Stimulated activated CD4-positive, alpha-beta T cell treated with anti-CD3 and anti-CD28 coated beads, Interleukin-4, amount 100 ng/mL, for 4 hours (primary cell): ENCODE data around the gene RBFOX2.

ENCODE experiments used
- DNase-seq, 2 experiments: peaks; one replicate each; pipeline ENCODE4 v3.0.0-alpha.2; 2020

Gene RBFOX2

DNA sequence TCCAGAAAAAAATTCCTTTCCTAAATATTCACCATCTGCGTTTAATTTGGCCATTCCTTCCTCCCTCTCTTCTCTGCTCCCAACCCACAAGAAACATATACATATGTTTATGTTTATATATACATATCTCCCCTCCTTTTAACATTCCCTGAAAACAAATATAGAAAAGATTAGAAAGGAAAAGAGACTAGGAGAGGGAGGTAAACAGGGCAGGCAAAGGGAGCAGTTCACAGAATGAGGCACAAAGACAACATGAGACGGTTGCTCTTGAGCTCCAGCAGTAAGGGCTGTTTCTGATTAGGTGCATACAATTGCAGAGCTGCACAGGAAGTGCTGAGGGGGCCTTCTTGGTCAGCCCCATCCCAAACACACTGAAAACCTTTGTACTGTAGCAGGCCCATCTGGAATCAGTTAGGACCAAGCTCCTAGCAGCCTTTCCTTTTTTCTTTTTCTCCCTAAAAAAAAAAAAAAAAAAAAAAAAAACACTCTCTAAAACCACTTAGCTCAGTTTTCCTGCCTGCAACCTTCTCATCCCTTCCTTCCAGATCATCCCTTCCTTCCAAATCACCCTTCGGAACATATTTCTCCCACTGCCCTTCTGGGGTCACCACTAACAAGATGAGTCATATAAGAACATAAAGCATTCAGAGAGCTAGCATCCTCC, 57.0 kb downstream of the RBFOX2 start:
- DNase-seq, result no peak

DNA sequence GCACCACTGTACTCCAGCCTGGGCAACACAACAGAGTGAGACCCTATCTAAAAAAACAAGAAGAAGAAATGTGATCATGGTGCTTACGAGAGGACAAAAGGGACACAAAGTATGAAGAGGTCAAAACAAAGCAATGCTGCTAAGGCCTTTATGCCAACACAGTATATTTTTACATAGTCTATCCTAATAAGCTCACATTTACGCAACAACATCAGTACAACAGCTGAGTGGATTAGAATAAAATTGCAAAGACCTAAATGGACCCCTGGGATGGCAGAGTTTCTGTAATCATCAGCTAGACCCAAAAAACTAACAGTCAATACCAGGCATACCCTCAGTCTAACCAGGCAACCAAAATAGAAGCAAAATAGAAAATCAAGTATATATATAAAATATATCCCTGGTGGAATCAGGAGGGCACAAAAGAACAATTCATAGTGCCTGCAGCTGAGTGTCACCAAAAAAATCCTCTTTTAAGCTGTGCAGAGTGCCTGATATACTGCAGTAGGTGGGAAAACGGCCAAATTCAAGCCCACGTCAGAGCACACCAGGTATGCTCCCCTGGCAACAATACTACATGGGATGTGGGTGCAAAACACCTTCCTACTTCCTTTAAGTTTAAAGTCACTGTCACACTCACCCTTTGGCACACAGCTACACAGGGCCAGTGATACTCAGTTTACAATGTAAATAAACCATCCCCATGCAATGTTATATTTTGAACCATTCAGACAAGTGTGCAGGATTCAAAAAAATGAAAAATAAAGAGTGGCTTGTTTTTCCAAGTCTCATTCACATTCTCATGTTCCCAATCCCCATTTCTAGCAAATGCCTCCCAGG, 57.8 kb downstream of the RBFOX2 start:
- DNase-seq, result no peak

DNA sequence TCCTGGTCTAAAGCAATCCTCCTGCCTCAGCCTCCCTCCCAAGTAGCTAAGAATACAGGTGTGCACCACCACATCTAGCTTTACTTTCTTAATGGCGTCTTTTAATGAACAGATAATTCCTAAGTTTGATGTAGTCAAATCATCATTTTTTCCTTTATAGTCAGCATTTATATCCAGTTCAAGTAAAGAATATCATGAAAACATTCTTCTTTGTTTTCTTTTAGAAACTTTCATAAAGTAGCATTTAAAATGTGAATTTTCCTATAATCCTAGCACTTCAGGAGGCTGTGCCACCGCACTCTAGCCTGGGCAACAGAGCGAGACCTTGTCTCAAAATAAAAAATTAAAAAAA, 61.6 kb downstream of the RBFOX2 start:
- no peak for DNase-seq

DNA sequence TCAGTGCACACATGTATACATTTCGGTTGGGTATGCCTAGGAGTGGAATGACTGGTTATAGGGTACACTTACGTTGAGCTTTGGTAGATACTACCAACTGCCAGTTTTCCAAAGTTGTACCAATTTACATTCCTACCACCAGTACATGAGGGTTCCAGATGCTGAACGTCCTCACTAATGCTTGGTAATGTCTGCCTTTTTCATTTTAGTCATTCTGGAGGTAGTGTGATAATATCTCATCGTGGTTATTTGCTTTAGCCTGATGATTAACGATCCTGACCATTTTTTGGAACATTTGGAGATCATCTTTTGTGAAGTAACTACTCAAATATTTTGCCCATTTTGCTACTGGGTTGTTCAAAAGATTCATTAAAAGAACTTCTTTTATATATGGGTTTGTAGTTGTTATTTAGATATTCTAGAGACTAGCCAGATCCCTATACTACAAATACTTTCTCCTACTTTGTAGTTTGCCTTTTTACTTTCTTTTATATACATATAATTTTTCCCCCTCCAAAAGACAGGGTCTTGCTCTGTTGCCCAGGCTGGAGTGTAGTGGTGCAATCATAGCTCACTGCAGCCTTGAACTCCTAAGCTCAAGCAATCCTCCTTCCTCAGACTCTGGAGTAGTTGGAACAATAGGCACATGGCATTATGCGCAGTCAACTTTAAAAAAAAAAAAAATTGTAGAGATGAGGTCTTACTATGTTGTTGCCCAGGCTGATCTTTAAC, 62.1 kb downstream of the RBFOX2 start:
- no peak for DNase-seq

DNA sequence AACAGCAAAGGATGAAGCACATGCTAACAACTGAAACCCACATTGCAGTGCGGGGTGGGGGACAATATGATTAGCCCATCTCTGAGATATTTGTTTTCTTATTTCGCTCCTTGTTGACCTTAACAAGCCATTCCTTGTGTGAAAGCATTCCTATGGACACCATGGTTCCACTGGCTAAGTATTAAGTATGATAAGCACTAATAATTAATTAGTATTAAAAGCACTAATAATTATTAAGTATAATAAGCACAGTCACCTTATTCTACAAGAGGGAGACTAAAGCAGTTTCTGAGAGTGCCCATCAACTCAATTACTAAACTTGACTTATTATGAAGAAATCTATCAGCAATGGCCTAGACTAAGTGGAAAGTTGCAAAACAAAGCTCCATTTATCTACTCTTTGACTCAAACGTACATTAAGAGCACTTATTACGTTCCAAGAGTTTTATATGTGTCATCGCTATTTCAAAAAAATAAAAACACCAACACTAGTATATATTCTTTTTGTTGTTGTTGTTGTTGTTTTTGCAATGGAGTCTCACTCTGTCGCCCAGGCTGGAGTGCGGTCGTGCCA, 65.3 kb downstream of the RBFOX2 start:
- DNase-seq, result no peak

DNA sequence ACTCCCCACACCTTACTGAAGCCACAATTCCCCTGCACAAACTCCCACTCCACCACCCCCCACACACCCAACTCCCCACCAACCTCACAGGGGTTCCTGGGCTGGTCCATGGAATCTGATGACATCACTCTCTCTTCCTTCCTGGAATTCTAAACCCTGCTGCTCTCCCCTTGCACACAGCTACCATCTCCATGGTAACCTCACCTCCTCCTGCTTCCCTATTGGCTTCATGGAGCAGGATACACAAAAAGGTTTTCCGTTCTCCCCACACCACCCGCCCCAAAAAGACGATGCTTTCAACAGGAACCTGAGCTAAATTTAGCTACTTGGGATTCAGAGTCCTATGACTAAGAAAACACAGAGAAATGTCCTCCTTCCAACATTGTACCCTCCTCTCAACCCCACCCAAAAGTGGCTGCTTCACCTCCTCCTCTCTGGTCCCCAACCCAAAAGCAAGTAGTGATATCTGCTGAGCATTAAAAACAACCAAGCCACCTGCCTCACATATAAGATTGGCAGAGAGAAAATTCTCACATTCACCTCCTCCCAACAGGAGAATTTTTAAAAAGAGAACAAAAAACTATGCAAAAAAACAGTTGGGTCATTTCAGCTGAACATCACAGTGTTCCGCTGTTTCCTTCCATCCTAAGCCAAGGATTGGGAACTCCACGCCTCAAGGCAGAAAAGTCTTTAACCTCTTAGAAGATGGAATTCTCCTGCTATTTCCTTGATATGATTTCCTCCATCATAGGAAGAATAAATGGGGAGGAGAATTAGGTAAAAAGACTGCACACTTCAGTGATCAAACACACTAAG, 66.9 kb downstream of the RBFOX2 start:
- no peak for DNase-seq

DNA sequence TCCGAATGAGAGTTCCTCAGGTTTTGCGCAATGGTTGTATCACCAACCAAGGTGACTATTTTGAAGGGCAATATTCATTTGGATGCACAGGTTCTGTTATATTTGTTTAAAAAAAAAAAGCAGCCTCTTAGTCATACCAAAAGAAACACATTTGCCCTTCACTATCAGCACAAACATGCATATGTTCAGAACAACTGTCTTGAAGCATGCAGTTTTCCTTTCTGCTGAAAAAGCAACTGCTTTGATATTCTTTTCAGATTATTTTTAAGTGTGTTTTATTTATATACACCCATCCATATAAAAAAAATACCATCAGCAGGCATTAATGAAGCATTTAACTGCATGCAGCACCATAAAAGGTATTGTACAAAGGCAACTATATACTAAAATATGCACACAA, 67.8 kb downstream of the RBFOX2 start:
- DNase-seq, result no peak

DNA sequence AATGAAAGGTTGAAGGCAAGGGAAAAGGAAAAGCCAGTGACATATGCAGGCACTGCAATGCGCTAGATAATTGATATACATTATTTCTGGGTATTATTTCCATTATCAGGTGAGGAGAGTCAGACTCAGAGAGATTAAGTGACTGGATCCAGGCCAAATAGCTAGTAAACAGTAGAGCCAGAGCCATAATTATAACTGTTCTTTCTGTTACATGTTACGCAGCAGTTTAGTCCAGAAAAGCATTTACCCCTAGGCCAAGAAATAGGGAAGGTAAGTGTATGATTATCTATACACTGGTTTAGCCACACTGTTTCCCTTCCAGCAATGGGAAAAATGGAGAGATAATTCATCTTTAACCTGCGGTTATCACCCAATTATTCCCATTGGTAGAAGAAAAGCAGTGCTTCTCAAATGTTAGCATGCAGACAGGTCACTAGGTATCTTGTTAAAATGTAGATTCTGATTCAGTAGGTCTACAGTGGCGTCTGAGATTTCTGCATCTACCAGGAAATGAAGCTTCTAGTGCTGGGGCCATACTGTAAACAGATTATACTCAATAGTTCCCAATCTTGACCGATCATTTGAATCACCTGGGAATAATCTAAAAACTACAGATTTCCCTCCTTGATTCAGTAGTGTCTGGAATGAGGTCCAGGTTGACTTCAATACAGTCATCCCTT, 69.4 kb downstream of the RBFOX2 start:
- no peak for DNase-seq

DNA sequence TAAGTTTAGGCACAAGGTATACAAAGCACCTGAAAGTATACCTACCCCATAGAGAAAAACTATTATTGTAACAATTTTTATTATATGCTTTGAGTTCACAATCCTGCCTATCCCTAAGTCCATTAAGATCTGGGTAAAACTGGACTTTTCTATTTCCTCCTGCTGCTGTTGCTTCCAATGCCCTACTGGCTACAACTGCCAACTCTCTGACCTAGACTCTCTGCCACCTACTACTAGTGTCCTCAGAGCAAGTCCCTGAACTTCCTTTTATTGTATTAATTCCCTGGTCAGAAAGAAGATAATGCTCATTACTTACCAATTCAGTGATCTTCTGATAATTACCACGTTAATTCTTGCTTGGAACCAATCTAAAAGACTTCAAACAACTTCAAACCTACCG, 70.3 kb downstream of the RBFOX2 start:
- no peak for DNase-seq

DNA sequence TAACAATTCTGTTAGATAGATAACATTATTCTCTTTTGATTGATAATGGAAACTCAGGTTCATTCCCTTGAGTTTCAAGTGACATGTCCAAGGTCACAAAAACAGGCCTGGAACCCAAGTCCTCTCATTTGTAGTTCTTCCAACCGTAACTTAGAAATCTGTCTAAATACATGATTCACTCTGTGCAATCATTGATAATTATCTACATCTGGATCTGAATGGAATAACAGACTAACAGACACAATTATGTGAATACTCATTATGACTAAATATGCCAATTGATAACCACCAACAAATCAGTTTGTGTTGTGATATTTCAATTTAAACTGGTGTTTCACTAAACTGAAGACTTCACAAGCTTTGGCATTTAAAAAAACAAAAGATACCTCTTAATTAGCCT, 71.0 kb downstream of the RBFOX2 start:
- no peak for DNase-seq

DNA sequence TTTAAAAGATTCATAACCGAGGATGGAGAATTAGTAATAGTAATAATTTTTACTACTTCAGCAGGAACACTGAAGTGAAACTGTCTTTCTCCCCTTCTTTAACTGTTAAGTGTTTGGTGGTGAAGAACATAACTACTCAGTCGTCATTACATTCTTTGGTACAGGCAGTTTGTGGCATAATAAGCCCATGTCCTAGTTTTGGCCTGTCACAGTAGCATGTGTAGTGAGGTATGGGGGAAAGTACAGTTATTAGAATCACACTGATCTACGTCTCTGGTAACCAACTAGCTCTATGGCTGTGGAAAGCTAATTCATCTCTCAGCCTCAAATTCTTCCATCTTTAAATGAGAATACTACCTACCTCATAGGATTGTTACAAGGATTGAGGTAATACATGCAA, 71.8 kb downstream of the RBFOX2 start:
- DNase-seq, result no peak

DNA sequence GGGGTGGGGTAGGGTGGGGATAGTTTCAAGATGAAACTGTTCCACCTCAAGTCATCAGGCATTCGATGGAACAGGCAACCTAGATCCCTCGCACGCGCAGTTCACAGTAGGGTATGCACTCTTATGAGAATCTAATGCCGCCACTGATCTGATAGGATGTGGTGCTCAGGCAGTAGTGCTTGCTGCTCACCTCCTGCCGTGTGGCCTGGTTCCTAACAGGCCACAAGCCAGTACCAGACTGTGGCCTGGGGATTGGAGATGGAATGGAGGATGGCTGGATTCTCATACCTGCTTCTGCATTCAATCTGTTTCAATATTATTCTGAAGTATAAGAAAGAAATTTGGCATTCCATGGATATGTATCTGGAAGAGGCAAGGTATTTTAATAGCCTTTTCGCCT, 73.1 kb downstream of the RBFOX2 start:
- no peak for DNase-seq

DNA sequence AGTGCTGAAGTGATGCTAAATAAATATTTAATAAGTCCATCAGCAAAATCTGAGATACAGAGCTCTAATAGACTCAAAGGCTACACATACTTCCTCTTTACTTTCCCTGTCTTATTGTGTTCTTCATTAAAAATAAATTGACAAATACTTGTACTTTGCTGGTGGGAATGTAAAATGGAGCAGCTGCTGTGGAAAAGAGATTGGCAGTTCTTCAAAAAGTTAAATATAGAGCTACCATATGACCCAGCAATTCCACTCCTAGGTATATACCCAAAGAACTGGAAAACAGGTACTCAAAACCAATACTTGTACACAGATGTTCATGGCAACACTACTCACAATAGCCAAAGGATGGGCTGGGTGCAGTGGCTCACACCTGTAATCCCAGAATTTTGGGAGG, 76.0 kb downstream of the RBFOX2 start:
- DNase-seq, result no peak

DNA sequence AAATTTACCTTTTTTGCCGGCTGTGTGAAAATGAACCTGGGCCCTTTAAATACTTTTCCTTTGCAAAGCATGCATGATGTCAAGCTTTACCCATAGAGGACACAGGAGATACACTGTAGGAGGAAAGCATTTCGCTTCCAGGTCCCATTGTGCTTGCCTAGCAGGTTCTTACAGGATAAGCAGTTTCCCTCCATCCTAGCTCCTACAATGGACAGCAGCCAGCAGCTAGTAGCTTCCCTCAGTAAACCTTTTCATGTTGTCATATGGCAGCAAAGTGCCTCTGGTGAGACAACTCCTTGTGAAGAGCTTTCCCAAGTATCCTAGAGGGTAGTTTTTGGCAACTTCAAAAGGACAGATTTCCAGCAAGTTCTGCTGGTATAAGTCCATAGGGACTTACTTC, 78.4 kb downstream of the RBFOX2 start:
- DNase-seq, result no peak

DNA sequence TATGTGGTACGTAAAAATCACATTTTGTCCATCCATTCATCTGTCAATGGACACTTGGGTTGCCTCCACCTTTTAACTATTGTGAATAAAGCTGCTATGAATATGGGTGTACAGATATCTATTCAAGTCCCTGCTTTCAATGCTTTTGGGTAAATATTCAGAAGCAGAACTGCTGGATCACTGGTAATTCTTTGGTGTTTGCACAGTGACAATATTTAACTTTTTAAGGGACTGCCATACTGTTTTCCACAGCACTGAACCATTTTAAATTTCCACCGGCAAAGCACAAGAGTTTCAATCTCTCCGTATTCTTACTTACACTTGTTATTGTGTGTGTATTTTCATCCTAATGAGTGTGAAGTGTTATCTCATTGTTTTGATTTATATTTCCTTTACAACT, 79.4 kb downstream of the RBFOX2 start:
- DNase-seq, result no peak

DNA sequence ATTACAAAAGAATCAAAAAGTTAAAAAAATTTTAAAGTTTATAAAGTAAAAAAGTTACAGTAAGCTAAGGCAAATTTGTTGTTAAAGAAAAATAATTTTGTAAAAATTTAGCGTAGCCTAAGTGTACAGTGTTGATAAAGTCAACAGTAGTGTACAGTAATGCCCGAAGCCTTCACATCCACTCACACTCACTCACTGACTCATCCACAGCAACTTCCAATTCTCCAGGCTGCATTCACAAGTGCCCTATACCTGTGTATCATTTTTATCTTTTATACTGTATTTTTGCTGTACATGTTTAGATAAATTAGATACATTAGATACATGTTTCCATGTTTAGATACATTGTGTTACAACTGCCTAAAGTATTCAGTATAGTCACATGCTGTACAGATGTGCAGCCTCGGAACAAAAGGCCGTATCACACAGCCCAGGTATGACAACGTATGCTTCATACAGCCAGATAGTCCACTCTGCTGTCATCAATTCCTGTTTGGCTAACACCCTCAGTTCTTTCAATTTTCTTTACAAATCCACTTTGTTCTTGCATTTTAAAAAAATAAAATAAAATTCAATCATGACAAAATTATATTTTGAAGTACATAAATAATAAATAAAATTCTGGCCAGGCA, 80.7 kb downstream of the RBFOX2 start:
- DNase-seq, result no peak

DNA sequence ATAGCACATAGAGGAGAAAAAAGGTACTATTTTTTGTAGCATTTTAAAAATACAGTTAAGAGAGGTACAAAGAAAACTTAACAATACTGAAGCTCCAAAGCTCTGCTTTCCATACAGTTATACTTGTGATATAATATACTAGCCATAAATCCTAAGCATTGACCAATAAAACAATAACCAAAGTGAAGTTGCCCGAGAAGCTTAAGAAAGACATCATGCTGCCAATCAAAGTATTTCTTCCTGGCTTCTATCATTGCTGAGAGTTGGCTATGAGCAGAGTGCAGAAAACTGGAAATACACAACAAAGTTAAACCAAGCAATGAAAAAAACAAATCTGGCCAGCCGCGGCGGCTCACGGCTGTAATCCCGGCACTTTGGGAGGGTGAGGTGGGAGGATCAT, 84.2 kb downstream of the RBFOX2 start:
- DNase-seq, result no peak

DNA sequence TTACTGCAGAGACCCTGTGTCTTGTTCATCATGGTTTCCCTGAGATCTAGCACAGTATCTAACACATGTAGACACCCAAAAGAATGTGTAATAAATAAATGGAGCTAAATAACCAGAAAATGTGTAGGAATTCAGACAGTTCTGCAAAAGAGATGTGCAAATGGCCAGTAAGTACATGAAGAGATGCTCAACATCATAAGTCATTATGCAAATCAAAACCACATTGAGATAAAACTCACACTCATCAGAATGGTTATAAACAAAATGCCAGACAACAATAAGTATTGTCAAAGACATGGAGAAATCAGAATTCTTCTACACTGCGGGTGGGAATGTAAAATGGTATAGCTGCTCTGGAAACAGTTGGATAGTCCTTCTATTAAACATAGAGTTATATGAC, 88.5 kb downstream of the RBFOX2 start:
- no peak for DNase-seq

DNA sequence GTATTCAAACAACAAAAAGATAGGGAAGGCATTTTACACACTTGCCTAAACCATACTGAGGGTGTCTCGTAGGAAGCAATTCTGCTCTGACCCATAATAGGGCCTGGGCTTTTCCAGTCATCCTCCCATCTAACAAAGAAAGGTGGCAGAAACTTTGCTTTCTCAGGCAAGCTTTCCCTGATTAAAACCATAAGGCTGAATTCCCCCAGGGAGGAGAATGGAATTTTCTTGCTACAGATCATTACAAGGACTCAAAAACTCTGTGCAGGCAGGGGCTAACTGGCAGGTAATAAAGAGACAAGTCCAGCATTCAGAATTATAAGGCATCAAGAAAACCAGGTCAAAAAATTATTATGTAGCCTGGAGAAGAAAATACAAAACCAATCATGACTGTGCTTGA, 90.4 kb downstream of the RBFOX2 start:
- DNase-seq, result no peak

DNA sequence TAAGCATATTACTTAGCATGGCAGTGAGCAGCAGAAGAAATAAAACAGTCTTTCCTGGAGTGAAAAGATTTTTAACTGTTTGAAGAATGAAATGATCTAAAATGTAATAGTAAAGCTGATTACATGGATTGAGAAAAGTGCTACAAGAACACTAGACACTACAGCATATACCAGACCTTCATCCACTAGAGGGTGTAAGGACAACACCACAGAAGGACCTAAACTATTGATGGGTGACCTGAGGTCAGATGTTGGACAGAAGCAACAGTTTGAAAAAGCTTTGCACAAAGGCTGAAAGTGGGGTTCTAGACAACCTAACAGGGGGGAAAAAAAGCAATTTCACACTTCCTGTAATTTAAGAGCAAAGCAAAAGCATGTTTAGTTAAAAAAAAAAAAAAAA, 97.7 kb downstream of the RBFOX2 start:
- no peak for DNase-seq

DNA sequence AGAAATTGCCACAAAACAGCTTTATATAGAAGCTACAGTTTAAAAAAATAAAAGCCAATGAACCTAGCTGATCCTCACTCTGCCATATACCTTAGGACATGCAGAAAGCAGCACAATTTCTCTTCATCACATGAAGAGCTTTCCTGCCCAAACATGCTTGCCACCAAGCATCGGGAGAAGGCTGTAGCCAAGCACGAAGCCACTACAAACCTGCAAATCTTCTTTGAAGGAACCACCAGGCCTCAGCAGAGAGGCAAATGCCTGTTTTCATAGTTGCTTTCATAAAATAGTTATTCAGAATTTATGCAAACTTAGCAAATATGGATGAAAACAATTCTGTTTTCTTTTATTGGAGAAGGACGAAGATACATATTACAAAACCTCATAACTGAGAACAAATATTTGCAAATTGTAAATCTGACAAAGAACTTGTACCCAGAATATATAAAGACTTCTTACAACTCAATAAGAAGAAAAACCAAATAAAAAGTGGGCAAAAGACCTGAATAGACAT, 100.3 kb downstream of the RBFOX2 start:
- DNase-seq, result no peak

DNA sequence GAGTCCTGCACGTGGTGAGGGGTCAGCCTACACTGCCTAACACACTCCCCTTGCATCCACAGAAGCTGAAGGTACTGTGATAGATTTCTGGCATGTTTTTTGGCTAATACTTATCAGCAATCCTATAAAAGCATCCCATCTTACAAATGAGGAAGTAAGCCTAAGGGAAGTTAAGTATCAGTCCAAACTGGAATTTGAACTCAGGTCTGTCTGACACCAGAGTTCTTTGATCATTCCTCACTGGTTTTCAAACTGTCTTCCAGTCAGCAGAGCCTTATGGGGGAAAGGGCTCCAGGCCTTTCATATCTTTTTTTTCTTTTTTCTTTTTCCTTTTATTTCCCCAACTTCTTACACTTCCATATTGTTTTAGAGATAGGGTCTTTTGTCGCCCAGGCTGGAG, 105.6 kb downstream of the RBFOX2 start:
- DNase-seq, result no peak
